SH-SY5Y (cell line): ENCODE data around the gene TBL2.

Source experiments
- GATA2 ChIP-seq: IDR thresholded peaks from 2 replicates; pipeline ENCODE4 v1.6.1; 2011; ENCODE audit warnings: mild to moderate bottlenecking, low read depth, low read length
- GATA3 ChIP-seq: IDR thresholded peaks from 2 replicates; pipeline ENCODE4 v1.6.1; 2011; ENCODE audit warnings: low read depth, mild to moderate bottlenecking, low read length, moderate library complexity

Gene TBL2

DNA sequence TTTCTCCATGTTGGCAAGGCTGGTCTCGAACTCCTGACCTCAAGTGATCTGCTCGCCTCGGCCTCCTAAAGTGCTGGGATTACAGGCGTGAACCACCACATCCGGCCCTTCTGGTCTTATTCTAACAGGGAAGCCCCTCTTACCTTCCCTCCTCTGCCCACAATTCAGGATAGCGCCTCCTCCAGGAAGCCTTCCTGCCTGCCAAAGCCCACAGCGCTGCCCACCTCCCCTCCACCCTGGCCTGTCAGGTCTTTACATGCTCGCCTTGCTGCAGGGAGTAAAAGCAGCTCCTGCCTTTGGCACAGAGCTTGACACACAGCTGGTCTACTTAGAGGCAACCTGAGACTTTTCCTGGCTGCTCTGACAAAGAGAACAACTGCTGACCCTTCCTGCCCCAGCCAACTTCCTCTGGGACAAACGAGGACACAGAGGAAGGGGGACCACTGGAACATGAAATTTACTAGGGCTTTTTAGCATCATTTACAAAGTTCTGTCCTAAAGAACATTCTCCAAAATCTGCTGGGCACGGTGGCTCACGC, 32.7 kb upstream of the TBL2 start:
- TF ChIP-seq GATA2 (no peak), GATA3 (no peak)

DNA sequence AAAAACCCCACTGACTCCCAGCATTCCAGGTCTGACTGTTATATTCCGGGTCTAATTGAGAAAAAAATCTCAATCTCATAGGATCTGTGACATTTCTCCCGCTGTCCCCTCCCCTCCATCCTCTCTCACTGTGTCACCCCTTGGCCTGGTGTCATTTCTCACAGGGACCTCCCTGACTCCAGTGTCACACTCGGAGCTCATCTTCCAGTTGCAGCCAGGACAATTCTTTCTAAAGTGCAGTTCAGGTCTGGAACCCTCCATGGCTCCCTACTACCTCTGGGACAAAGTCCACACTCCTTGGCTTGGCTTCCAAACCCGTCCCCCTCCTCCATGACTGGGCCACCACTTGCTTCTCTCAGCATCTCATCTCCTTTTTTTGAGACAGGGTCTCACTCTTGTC, 31.7 kb upstream of the TBL2 start:
- no peak for TF ChIP-seq GATA3
- TF ChIP-seq GATA2, result no peak

DNA sequence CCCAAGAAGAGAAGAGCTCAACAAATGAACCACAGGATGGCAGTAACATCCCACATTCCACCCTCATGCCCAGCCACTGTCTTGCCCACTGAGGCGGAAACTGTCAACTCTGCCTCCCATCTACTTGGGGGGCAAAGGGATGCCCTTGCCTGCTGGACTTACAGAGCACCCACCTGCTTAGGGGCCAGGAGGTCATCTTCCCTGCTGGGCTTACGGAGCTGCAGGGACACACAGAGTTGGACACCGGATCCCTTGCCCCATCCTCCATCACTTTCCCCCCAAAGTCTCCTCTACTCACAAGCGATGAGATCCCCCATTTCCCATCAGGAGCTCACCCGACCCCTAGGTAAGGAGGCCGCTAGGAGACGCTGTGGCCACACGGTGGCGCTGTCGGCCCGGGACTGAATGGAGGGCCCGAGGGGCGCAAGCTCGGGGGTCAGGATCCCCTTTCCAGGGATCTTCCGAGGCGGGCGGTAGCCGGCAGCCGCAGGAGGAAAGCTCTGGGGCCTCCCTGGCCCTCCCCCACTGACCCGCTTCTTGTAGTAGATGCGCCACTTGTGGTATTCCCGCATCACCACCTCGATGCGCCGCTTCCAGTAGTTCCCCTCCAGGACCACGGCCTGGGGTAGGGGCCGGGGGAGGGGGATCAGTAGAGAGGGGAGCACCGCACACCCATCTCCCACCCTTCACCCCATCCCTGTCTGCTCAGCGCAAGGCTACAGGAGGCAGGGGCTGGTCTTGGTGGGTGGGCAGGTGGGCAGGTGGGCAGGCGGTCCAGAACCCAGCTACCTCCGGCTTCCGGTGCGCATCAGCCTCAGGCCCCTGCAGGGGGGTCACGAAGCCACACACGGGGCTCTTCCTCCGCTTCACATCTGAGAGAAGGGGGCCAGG, 28.7 kb upstream of the TBL2 start:
- TF ChIP-seq GATA3, result no peak
- no peak for TF ChIP-seq GATA2

DNA sequence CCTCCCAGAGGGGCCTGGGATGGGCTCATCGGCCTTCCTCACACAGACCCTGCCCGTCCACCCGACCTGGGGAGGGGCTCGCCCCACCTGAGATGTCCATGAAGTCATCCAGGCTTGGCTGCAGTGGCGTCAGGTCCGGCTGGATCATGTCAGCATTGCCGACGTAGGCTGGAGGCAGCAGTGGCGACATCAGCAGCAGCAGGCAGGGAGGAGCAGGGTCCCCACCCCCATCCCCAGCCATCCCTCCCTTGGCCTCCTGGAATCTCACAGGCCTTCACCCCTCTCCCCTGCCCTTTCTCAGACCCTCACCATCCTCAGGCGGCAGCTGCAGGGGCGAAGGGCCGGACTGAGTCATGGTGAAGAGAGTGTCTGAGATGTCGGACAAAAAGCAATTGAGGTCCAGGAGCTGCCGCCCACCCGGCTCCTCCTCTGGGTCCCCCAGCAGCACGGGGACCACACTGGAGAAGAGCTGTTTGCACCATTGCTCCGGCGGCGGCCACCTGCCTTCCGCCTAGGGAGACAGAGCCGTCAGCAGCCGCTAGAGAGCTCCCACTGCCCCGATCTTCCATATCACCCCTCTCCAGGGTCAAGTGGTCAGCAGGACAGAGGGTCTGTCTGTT, 27.3 kb upstream of the TBL2 start:
- TF ChIP-seq GATA2 (no peak), GATA3 (no peak)

DNA sequence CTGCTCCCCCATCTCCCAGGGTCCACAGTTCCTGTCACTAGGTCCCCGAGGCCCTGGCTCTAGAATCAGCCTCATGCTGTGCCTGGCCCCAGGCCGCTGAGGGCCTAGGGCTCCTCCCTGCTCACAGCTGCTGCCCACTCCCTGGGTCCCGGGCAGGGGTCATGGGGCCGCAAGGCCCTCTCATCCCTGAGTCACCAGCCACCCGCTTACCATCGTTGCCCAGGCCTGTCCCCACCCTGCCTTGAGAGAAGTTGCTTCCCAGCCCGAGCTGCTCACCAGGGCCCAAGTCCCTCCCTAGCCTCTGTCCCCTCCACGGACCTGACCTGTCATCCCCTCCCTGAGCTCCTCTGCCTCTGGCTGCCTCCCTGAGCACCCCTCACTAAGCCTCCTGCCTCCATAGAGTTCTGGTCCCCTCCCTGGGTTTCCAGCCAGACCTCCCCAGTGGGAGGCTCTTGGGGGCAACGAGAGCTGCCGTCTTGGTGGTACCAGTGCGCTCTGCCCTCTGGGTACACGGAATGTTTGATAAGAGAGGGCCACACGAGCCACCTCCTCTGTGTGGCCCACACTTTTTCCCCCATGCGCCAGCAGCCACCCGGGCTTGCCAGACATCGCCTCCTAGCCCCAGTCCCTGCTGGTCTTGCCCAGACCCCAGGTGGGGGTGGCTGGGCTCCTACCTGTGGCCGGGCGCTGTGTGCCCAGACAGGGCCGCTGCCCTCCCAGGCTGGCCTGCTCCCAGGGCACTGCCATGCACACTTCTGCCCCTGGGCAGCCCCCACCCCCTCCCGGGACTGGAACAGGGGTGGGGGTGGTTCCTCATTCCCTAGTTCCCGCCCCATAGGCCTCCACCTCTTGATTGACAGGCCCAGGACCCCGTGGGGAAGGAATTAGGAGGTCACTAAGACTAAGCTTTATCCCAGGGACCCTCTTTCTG, 24.6 kb upstream of the TBL2 start:
- no peak for TF ChIP-seq GATA2
- TF ChIP-seq GATA3, result no peak

DNA sequence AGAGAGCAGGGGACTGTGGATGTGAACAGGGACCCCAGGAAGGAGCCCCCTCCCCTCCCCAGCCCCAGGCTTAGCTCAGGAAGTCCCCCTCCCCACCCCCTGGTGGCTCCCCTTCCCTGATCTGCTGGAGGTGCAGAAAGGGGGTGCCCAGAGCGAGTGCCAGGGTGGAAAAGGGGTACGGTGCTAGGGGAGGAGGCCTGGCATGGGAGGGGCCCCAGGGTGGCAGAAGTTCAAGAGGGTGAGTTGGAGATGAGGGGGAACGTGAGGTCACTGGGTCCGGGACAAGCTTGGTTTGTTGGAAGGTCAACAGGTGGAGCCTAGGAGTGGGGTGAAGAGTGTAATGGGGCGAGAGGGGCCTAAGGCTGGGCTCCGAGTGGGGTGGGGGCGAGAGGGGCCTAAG, 21.5 kb upstream of the TBL2 start:
- TF ChIP-seq GATA3, result no peak
- no peak for TF ChIP-seq GATA2

DNA sequence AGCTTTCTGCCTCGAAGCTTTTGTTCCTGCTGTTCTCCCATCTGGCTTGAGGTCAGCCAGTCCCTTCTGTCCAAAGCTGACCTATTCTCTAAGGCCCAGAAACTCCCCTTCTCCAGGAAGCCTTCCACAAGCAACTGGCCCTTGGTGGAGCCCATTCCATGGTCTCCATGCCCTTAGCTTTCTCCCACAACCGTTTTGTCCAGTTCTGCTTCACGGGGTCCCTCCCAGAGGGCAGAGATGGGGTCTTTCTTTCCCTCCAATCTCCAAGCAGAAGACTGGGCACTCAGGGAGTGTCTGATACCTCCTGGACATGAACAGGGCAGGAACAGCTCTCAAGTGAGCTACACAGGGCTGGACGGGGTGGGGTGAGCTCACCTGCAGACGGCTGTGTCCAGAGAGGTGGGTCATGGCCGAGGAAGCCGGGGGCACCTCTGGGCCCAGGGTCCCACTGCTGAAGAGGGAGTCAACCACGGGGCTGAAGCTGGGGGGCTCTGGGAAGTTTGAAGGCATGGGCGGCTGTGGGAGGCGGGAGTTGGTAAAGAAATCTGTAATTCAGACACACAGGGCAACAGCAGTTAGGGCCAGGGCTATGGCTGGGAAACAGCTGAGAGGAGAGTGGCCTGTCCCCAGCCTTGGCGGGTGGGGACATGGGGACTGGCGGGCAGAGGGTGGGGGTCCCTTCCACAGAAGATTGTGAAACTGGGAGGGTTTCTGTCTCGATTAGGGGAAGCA, 20.9 kb upstream of the TBL2 start:
- TF ChIP-seq GATA2 (no peak), GATA3 (no peak)

DNA sequence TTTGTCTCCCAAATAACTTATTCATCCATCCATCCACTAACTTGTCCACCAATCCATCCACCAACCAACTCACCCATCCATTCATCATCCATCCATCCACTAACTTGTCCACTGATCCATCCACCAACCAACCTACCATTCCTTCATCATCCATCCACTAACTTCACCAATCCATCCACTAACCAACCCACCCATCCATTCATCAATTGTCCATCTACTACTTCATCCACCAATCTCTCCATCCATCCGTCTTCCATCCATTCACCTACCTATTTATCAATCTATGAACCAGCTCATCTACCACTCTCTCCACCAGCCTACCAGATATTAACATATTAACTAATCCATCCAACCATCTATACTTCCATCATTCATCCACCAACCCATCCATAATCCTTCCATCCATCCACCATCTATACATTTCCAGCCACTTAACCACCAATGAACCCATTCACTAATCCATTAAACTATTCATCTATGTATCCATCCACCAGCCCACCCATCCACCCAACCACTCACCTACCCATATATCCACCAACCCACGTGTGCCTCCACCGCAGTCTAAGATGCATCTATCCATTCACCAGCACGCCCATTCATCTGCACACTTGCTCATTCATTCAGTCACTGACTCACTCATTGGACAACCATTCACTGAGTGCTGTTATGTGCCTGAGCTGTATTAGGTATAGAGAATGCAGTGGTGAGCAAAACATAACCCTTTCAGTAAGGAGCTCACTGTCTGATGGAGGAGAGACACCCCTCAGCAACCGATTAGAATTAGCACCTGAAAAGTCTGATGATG, 19.8 kb upstream of the TBL2 start:
- TF ChIP-seq GATA3, result no peak
- no peak for TF ChIP-seq GATA2

DNA sequence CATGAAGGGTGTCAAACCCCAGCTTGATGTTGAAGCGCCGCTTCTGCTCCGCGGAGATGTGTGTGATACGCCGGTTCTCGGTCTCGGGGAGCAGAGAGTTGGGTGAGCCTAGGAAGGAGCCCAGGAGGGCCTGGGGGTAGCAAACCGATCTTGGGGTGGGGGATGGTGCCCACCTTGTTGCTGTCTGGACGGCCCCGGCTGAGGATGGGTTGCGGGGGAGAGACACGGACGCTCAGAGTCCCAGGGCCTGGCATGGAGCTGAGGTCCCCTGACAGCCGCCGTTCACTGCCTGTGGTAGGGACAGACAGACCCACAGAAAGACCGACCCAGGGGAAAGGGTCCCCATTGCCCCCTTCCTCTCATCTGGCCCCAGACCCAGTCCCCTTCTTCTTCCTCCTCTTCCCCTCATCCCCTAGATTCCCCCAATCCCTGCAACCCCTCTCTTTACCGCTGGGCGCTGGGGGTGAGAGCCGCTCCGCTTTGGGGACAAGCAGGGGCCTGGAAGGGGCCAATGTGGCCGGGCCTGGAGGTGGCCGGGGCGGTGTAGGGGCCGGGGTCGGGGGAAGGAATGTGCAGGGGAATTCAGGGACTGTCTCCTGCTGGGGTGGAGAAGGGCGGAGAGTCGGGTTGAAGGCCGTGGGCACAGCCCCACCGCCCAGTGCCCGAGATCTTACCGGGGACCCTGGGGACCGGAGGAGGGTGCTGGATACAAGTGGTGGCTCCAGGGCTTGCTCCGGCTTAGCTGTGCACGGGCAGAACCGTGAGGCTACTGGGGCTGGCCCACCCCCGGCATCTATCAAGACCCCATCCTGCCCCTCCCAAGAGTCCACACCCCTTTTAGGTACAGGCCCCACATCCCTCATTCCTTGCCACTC, 18.0 kb upstream of the TBL2 start:
- TF ChIP-seq GATA2 (no peak), GATA3 (no peak)

DNA sequence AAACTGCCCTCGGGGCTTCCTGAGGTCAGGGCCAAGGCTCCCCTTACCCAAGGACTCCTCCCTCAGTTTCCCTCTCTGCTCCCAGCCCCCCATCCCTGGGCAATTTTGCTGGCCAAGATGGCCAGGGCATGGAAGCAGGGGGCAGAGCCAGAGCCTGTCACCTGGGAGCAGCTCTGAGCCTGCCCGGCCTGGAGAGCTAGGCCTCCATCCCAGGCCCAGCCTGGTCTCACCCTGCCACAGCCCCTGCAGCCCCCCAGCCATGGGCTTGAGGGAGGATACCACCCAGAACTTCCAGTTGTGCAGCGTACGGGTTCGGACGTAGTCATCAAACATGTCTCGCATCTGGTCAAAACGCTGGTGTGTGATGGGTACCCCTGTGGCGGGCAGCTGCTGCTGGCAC, 17.0 kb upstream of the TBL2 start:
- no peak for TF ChIP-seq GATA2
- TF ChIP-seq GATA3, result no peak

DNA sequence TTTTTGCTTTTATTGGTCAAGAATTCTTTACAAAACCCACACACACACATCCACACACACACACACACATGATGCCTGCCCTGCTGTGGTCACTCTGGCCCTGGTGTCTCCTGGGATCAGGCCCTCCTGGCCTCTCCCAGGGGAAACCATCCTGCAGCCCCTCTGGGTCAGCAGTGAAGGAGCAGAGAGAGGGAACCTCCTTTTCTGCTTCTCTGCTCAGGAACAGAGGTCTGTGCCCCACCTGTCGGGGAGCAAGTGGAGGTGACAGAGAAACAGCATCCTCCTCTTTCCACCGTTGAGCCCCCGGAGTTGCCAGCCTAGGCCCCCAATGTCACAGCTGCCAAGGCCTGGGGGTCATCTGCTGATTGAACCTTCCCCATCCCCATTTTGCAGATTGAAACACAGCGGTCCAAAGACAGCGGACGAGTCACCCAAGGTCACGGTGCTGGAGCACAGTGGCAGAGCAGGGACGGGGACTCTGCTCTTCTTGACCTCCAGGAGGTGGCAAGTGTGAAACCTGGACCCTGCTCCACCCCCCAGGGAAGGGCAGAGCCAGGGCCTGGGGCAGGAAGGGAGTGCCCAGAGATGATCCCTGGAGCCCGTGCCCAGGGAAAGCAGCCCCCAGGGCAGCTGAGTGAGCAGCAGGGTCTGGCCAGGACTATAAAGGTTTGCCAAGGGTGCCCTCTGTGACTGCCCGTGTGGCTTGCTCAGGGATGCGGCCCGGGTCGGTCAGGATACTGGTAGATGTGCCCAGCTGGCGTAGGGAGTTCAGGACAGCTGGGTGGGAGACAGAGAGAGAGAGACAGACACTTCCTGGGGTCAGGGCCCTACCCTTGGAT, 15.0 kb upstream of the TBL2 start:
- TF ChIP-seq GATA2, result no peak
- TF ChIP-seq GATA3, result no peak
